NCI-H1105 treated with DMSO at 0.1 percent for 48 hours (cell line): ENCODE results near the gene PAPPA.

ENCODE experiments used
- DNase-seq: peaks from one replicate; lab custom pipeline; 2025; lab: John Stamatoyannopoulos, UW

PAPPA gene

GRCh38 chr9:116182876-116183275, 29.3 kb downstream of the PAPPA start:
- no peak for DNase-seq

- DNase-seq = no peak
Observed at GRCh38 chr9:116187570-116188170, 34.1 kb downstream of the PAPPA start.

GRCh38 chr9:116189683-116190082, 36.1 kb downstream of the PAPPA start:
- no peak for DNase-seq

GRCh38 chr9:116190637-116191396, 37.2 kb downstream of the PAPPA start:
- DNase-seq = no peak

- no peak for DNase-seq
Observed at GRCh38 chr9:116191576-116192415, 38.2 kb downstream of the PAPPA start.

- no peak for DNase-seq
Observed at GRCh38 chr9:116193636-116194035, 40.0 kb downstream of the PAPPA start.

GRCh38 chr9:116196806-116197205, 43.2 kb downstream of the PAPPA start:
- DNase-seq = no peak

GRCh38 chr9:116198344-116198743, 44.8 kb downstream of the PAPPA start:
- DNase-seq = no peak

- DNase-seq = no peak
Observed at GRCh38 chr9:116202219-116202912, 48.8 kb downstream of the PAPPA start.

GRCh38 chr9:116204252-116204882, 50.8 kb downstream of the PAPPA start:
- DNase-seq = no peak

GRCh38 chr9:116207371-116208111, 54.0 kb downstream of the PAPPA start:
- DNase-seq = no peak

- DNase-seq = no peak
Observed at GRCh38 chr9:116208417-116209232, 55.0 kb downstream of the PAPPA start.

- no peak for DNase-seq
Observed at GRCh38 chr9:116209414-116210116, 56.0 kb downstream of the PAPPA start.

- no peak for DNase-seq
Observed at GRCh38 chr9:116212986-116213692, 59.5 kb downstream of the PAPPA start.

- no peak for DNase-seq
Observed at GRCh38 chr9:116213693-116214047, 60.1 kb downstream of the PAPPA start.

GRCh38 chr9:116218399-116218798, 64.8 kb downstream of the PAPPA start:
- DNase-seq = no peak

GRCh38 chr9:116219686-116220085, 66.1 kb downstream of the PAPPA start:
- DNase-seq = peak; percentile 96

- DNase-seq = no peak
Observed at GRCh38 chr9:116223926-116224325, 70.3 kb downstream of the PAPPA start.

- no peak for DNase-seq
Observed at GRCh38 chr9:116230051-116230632, 76.6 kb downstream of the PAPPA start.
